Amniotic stem cell (primary cell): Measurements from ENCODE around the gene PPRC1.
"Not testable (repeated sequence)": the region's sequence is repeated elsewhere in the genome, so short reads cannot be mapped to it uniquely, and the experiment has no call there.

Source experiments
- DNase-seq: peaks from one replicate; lab custom pipeline; 2025; lab: John Stamatoyannopoulos, UW

The PPRC1 gene

DNA sequence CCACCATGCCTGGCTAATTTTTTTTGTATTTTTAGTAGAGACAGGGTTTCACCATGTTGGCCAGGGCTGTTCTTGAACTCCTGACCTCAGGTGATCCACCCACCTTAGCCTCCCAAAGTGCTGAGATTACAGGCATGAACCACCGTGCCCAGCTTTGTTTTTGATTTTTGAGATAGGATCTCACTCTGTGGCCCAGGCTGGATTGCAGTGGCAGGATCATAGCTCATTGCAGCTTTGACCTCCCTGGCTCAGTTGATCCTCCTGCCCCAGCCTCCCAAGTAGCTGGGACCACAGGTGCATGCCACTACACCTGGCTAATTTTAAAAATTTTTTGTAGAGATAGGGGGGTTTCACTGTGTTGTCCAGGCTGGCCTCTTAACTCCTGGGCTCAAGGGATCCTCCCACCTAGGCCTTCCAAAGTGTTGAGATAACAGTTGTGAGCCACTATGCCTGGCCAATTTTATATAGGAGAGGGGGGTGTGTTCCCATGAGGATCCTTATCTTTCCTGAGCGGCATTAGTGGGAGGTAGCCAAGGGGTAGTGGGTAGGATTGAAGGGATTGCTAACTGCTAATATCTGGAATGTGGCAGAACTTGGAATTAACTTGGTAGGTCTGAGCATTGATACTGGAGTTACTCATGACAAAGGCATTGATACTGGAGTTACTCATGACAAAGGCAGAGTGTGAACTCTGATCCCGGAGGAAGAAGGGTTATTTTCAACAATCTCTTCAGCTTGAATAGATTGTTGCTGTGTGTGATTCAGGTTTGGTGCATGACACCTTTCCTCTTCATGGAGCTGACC lies 18.3 kb downstream of the PPRC1 start:
- DNase-seq = no peak

- peak; percentile 91 for DNase-seq
These were observed 19.1 kb downstream of the PPRC1 start, which contains the start of gene NOLC1 for GRCh38 chr10:102151774-102152544. TSS of gene NOLC1 (plus strand) at chr10:102152389. CDS start at chr10:102152411, 22 bp downstream.

DNA sequence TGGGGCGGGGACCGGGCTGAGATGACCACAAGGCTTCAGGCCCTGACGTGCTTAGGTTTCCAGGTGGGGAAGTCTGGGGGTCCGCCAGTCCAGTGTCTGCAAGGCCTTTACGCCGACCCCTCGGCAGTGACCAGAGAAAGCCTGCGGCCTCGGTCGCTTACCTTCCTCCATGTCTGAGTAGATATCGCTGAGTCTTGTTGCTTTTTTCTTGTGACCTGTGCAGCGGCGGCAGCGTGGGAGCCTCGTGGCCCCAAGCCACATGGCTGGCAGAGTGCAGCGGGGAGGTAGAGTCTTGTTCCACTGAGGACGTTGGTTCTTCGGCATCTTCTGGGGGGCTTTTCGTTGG lies 19.7 kb downstream of the PPRC1 start:
- DNase-seq = no peak

GRCh38 chr10:102153093-102153620 lies 20.3 kb downstream of the PPRC1 start:
- no peak for DNase-seq

- no peak for DNase-seq
These were observed 21.8 kb downstream of the PPRC1 start for GRCh38 chr10:102154466-102155116.

GRCh38 chr10:102157224-102157623 lies 24.4 kb downstream of the PPRC1 start:
- no peak for DNase-seq

DNA sequence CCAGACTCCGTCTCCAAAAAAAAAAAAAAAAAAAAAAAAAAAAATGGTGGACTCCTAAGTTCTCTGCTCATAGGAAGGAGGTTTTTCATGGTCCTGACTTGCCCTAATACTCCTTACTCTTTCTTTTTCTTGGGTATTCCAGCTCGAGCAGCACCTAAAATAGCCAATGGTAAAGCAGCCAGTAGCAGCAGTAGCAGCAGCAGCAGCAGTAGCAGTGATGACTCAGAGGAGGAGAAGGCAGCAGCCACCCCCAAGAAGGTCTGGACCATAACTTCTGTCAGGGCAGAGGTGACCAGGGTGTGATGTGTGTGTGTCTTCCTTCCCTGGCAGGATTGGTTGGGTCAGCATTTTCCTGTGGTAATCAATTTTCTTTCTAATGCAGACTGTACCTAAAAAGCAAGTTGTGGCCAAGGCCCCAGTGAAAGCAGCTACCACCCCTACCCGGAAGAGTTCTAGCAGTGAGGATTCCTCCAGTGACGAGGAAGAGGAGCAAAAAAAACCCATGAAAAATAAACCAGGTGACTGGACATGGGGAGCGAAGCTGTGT lies 26.3 kb downstream of the PPRC1 start:
- no peak for DNase-seq

GRCh38 chr10:102159831-102160230 lies 27.0 kb downstream of the PPRC1 start:
- DNase-seq = no peak

- DNase-seq = no peak
These were observed 30.6 kb downstream of the PPRC1 start for GRCh38 chr10:102163342-102163989.

GRCh38 chr10:102167861-102168260 lies 35.0 kb downstream of the PPRC1 start:
- DNase-seq = no peak

GRCh38 chr10:102170602-102171001 lies 37.8 kb downstream of the PPRC1 start:
- DNase-seq = no peak

- no peak for DNase-seq
These were observed 39.4 kb downstream of the PPRC1 start for GRCh38 chr10:102172288-102172687.

GRCh38 chr10:102175415-102175814 lies 42.6 kb downstream of the PPRC1 start:
- peak; percentile 26 for DNase-seq

DNA sequence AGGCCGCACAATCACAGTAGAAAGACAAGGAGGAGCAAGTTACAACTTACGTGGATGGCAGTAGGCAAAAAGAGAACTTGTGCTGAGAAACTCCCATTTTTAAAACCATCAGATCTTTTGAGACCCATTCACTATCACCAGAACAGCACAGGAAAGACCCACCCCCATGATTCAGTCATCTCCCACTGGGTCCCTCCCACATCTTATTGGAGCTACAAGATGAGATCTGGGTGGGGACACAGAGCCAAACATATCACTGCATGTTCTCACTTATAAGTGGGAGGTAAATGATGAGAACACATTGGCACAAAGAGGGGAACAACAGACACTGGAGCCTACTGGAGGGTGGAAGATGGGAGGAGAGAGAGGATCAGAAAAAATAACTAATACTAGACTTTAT lies 51.8 kb downstream of the PPRC1 start:
- DNase-seq = no peak

DNA sequence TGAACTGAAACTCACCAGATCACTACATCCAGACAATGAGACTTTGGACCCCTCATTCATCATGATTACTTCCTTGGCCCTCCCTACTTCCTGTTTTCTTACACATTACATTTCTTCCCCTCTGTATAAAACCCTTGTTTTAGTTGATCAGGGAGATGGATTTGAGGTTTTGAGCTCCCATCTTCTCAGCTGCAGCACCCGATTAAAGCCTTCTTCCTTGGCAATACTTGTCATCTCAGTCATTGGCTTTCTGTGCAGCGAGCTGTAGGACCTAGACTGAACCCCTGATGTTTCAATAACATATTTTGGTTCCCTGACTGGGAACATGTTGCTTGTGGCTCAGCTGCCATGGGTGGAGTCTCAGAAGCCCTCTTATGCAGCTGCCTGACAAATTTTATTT lies 52.4 kb downstream of the PPRC1 start:
- DNase-seq = no peak

DNA sequence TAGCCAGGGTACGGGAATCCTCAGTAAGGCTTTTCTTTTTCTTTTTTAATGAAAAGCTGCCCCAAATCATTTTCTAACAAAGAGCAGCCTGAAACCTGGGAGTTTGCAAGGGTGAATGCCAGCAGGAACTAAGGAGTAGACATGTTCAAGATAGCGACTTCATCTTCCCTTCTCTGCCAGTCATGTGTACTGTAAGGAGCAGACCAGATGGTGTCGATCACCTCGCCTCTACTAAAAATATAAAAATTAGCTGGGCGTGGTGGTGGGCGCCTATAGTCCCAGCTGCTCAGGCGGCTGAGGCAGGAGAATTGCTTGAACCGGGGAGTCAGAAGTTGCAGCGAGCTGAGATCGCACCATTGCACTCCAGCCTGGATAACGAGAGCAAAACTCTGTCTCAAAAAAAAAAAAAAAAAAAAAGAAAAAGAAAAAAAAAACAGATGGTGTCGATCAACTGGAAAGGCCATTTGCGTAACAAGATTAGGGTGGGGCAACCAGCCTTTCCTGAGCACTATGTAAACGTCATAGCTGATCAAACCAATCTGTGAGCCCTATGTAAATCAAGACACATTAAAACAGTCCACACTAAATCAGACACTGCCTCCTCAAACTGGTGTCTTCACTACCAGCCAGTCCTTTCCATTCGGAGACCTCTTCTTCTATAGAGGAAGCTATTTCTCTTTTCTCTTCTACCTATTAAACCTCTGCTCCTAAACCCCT lies 53.1 kb downstream of the PPRC1 start:
- no peak for DNase-seq

- DNase-seq = no peak
These were observed 55.6 kb downstream of the PPRC1 start for GRCh38 chr10:102188298-102188940.

DNA sequence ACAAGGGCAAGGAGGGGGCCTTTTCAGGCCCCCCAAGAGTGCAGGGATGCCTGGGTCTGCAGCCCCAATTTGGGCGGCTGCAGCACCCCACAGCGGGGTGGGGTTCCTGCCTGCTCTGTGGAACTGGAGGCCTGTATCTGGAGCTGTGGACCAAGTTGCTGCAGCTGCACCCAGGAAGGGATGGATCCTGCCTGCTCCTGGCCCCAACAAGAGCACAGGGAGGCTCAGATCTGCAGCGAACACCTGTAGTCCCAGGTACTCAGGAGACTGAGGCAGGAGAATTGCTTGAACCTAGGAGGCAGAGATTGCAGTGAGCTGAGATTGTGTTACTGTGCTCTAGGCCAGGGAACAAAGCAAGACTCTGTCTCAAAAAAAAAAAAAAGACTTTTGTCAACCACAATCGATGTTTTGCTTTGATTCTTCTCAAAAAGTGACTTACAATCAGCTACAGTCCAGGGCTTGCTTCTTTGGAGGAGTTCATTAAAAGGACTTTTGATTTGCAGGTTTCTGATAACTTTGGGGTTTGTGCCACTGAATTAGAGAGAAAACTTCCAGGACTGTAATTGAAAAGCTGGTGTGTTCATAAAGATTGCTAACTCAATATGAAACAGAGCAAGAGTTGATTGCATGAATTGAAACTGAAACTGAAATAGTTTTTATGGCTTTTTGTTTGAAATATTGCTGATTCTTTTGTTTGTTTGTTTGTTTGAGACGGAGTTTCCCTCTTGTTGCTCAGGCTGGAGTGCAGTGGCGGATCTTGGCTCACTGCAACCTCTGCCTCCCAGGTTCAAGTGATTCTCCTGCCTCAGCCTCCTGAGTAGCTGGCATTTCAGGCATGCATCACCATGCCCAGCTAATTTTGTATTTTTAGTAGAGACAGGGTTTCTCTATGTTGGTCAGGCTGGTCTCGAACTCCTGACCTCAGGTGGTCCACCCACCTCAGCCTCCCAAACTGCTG lies 56.4 kb downstream of the PPRC1 start:
- not testable (repeated sequence) for DNase-seq

DNA sequence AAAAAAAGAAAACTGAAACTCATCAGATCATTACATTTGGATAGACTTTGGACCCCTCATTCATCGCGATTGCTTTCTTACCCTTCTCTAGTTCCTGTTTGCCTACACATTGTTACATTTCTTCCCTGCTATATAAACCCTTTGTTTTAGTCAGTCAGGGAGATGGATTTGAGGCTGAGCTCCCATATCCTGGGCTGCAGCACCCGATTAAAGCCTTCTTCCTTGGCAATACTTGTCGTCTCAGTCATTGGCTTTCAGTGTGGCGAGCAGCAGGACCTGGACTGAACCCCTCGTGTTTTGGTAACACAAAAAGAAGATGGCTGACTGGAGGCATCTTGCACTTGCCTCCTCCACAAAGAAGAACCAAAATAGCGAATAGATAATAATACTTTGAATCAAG lies 59.1 kb downstream of the PPRC1 start:
- DNase-seq = no peak
